ENCODE results near the gene FAM124B.

DNA sequence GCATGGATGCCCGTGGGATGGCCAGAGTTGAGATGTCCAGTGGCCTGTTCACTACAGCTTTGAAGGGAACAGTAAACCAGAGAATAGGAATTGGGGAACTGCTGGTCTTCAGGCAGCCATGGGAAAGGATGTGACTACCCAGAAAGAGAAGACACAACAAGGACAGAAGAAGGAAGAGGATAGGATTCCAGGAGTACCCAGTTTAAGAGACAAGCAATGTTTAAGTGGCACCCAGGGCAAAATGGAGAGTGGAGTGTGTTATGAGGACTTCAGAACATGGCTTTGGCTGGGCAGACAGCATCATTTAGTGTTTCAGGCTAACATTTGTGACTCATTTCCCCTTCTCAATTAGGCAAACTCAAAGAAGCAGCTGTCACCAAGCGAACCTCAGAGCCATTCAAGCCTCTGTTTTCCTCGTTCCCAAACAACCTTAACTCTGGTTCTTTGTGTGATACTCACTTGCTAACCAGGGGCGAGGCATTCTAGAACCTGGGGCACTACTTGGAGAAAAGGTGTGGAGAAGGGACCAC is 4.0 kb upstream of the FAM124B start:
- TF ChIP-seq EZH2 (IDR thresholded peaks at IDR 0.05; ENCODE audit: low read length, unreplicated experiment) (no peak), EZH2phosphoT487 (IDR thresholded peaks at IDR 0.05; ENCODE audit: borderline replicate concordance, low read length) (no peak)
- TF ChIP-seq, protein P1, sequence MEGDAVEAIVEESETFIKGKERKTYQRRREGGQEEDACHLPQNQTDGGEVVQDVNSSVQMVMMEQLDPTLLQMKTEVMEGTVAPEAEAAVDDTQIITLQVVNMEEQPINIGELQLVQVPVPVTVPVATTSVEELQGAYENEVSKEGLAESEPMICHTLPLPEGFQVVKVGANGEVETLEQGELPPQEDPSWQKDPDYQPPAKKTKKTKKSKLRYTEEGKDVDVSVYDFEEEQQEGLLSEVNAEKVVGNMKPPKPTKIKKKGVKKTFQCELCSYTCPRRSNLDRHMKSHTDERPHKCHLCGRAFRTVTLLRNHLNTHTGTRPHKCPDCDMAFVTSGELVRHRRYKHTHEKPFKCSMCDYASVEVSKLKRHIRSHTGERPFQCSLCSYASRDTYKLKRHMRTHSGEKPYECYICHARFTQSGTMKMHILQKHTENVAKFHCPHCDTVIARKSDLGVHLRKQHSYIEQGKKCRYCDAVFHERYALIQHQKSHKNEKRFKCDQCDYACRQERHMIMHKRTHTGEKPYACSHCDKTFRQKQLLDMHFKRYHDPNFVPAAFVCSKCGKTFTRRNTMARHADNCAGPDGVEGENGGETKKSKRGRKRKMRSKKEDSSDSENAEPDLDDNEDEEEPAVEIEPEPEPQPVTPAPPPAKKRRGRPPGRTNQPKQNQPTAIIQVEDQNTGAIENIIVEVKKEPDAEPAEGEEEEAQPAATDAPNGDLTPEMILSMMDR (conservative IDR thresholded peaks at IDR 0.05; ENCODE audit: low read depth, low read length) = no peak

All from PC-3 (cell line).